ENCODE data around the gene RNF111. TPM values are rescaled to one million over a fixed set of nuclear protein-coding genes. Genes with fewer than 3 reads are reported as not detected.

RNF111 gene
- total and polyA plus RNA-seq, 3 experiments from 2014 or later, result 14.8 to 26.9 (median 24.8) TPM

Other genes with a start within 250 kb of the RNF111 start
- gene ADAM10, start 238.0 kb upstream of the RNF111 start, total RNA-seq, result 10 to 100 TPM; 81.6 to 86.6 TPM
- gene ADAM10, start 238.0 kb upstream of the RNF111 start, polyA plus RNA-seq, result 120 TPM
- 10 to 100 TPM in 1 of 2 experiments, 1 to 10 TPM in 1; 9.6 to 12.1 TPM for gene MINDY2, start 216.4 kb upstream of the RNF111 start, total RNA-seq
- gene MINDY2, start 216.4 kb upstream of the RNF111 start, polyA plus RNA-seq, result 18.8 TPM
- 100 to 1,000 TPM; 111 to 113 TPM for gene SLTM, start 54.0 kb upstream of the RNF111 start, total RNA-seq
- gene SLTM, start 54.0 kb upstream of the RNF111 start, polyA plus RNA-seq, result 91.5 TPM
- 10 to 100 TPM; 28.2 to 30.3 TPM for gene CCNB2, start 117.5 kb downstream of the RNF111 start, total RNA-seq
- gene CCNB2, start 117.5 kb downstream of the RNF111 start, polyA plus RNA-seq, result 0.51 TPM
- gene LDHAL6B, start 219.2 kb downstream of the RNF111 start, total RNA-seq, result not detected
- not detected for gene LDHAL6B, start 219.2 kb downstream of the RNF111 start, polyA plus RNA-seq

Measured in CD8-positive, alpha-beta memory T cell (primary cell).